Myocyte (in vitro differentiated cells): ENCODE measurements around the gene CCDC102A. TPM values are rescaled to one million over a fixed set of nuclear protein-coding genes. Genes with fewer than 3 reads are reported as not detected.

Source experiments
- DNase-seq: peaks from one replicate; pipeline ENCODE4 v3.0.0-alpha.2; 2012; ENCODE audit warnings: low read depth
- total RNA-seq: library from RNA; depleted of rRNA; stranded (reverse); fragments of >200 nt; gene quantifications from 2 replicates; pipeline ENCODE4 v1.2.3, GENCODE V29; 2014

Gene CCDC102A
- total RNA-seq, 1 donor from 2014 or later, result 12.1 TPM

GRCh38 chr16:57462978-57463362 lies 73.4 kb downstream of the CCDC102A start:
- no peak for DNase-seq

- DNase-seq, result peak; percentile 87
Observed at GRCh38 chr16:57462209-57462977, 74.0 kb downstream of the CCDC102A start, which contains the start of gene POLR2C. Gene POLR2C (plus strand): TSS chr16:57462679. CDS start chr16:57462725, 46 bp downstream.

Other genes with a start within 250 kb of the CCDC102A start
- not detected in 2 replicates for gene CCL22, start 177.8 kb downstream of the CCDC102A start, total RNA-seq
- not detected in 2 replicates for gene CX3CL1, start 164.1 kb downstream of the CCDC102A start, total RNA-seq
- gene CCL17, start 131.8 kb downstream of the CCDC102A start, total RNA-seq, result not detected in 2 replicates
- gene CIAPIN1, start 89.2 kb downstream of the CCDC102A start, total RNA-seq, result 74.6 and 78.8 TPM in 2 replicates
- 91.8 and 115 TPM in 2 replicates for gene COQ9, start 89.1 kb downstream of the CCDC102A start, total RNA-seq
- 103 and 119 TPM in 2 replicates for gene POLR2C, start 73.9 kb downstream of the CCDC102A start, total RNA-seq
- gene DOK4, start 50.1 kb downstream of the CCDC102A start, total RNA-seq, result 10.2 and 11.7 TPM in 2 replicates
- gene ADGRG5, start 6.1 kb upstream of the CCDC102A start, total RNA-seq, result not detected in 2 replicates
- gene ADGRG1, start 92.1 kb upstream of the CCDC102A start, total RNA-seq, result 38.8 and 173 TPM in 2 replicates
- gene ADGRG3, start 131.7 kb upstream of the CCDC102A start, total RNA-seq, result 0.31 TPM in 1 of 2 replicates, not detected in the other
- gene DRC7, start 158.2 kb upstream of the CCDC102A start, total RNA-seq, result not detected in 2 replicates
- 32.9 and 51.3 TPM in 2 replicates for gene KATNB1, start 199.2 kb upstream of the CCDC102A start, total RNA-seq